ENCODE results near the gene KIRREL3. TPM values are rescaled to one million over a fixed set of nuclear protein-coding genes. Genes with fewer than 3 reads are reported as not detected.
A peak's percentile ranks its signal among the peaks of the same experiment; 100 is the strongest.

KIRREL3 gene
- polyA plus RNA-seq, 1 of the 3 experiments (the other 2 are of a cell fraction): 3.7 TPM

DNA sequence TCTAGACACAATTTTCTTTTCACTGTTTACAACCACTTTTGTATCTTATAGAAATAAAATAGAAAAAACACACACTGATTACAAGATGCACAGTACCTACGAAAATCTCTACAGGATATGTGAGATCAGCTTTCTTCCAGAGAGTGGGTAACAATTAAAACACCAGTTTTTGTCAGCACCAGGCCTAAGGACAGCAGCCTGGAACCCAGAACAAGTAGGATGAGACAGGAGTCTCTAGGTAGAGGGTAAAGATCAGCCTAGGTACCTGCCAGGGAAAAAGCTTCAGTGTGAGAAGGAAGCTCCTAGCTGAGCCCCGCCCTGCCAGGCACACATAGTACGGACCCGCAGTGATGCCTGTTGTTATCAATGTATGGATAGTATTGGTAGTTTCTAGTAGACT lies 61.9 kb downstream of the KIRREL3 start:
- Histone ChIP-seq H3K27ac (ENCODE audit: low read depth in 2 of 2, low read length in 1 of 2) (no peak overlapping the region), H3K36me3 (replicated peaks in 1 of 2; ENCODE audit: control insufficient read depth in 1 of 2, insufficient read depth in 2 of 2, low read length in 1 of 2) (peaks cover 0 to 2% of the 10 kb centered on the region in 2 experiments), H3K4me3 (ENCODE audit: low read depth in 2 of 2, low read length in 1 of 2) (no peak overlapping the region), H3K4me2 (no peak overlapping the region), H3K27me3 (ENCODE audit: insufficient read depth) (no peaks in the 10 kb centered on the region), H3K4me1 (ENCODE audit: control insufficient read depth in 1 of 2, insufficient read depth in 2 of 2, low read depth in 1 of 2, low read length in 1 of 2) (no peaks in the 10 kb centered on the region), H3K9me3 (0 out of 2 replicates have a peak, but pooled peaks cover 5% of the 10 kb centered on the region), H3K79me2 (ENCODE audit: insufficient read depth) (peaks cover 18% of the 10 kb centered on the region), H3K9ac (no peak overlapping the region), H2AFZ (ENCODE audit: low read depth) (no peak overlapping the region), H3K9me2 (no peaks in the 10 kb centered on the region), H3F3A (replicated peaks; ENCODE audit: insufficient read depth) (no peaks in the 10 kb centered on the region), H4K20me1 (ENCODE audit: insufficient read depth) (no peaks in the 10 kb centered on the region)
- ChIA-PET POLR2A (no interaction called here), CTCF (interaction anchor here (1.0 kb wide), 1 partner anchor 8 kb away, joined by 4 read pairs; no protein-coding TSS in a partner anchor)
- TF ChIP-seq GATA2 (CRISPR knock-in tag; IDR thresholded peaks at IDR 0.05) (no peak), REST (IDR thresholded peaks at IDR 0.05; ENCODE audit: low read depth, low read length) (peak; percentile 88)
- no peak for DNase-seq
- 69% methylated on average over 3 of the region's 4 CpGs for WGBS (ENCODE audit: low lambda C conversion rate)

GRCh38 chr11:126930091-126930841 lies 70.3 kb downstream of the KIRREL3 start:
- POLR2A ChIA-PET: no interaction called here
- CTCF ChIA-PET: interaction anchor here (0.7 to 1.5 kb wide), 2 partner anchors 117 to 214 kb away, joined by 3 to 5 read pairs; no protein-coding TSS in a partner anchor
- Histone ChIP-seq H3K9me2 (no peaks in the 10 kb centered on the region), H3K36me3 (replicated peaks in 1 of 2; ENCODE audit: control insufficient read depth in 1 of 2, insufficient read depth in 2 of 2, low read length in 1 of 2) (peaks cover 0 to 5% of the 10 kb centered on the region in 2 experiments), H3F3A (replicated peaks; ENCODE audit: insufficient read depth) (no peaks in the 10 kb centered on the region), H3K79me2 (ENCODE audit: insufficient read depth) (peaks cover 45% of the 10 kb centered on the region), H3K4me3 (ENCODE audit: low read depth in 2 of 2, low read length in 1 of 2) (no peak overlapping the region), H3K4me1 (ENCODE audit: control insufficient read depth in 1 of 2, insufficient read depth in 2 of 2, low read depth in 1 of 2, low read length in 1 of 2) (peaks cover 4 to 11% of the 10 kb centered on the region in 2 experiments; a peak in 2 of 4 replicates), H2AFZ (ENCODE audit: low read depth) (no peak overlapping the region), H3K9me3 (0 out of 2 replicates have a peak, but pooled peaks cover under 1% of the 10 kb centered on the region), H3K27ac (ENCODE audit: low read depth in 2 of 2, low read length in 1 of 2) (peak overlapping the region in 1 of 2 experiments; percentile 68; a peak in 2 of 4 replicates), H4K20me1 (ENCODE audit: insufficient read depth) (no peaks in the 10 kb centered on the region), H3K27me3 (ENCODE audit: insufficient read depth) (no peaks in the 10 kb centered on the region), H3K9ac (no peak overlapping the region), H3K4me2 (no peak overlapping the region)
- TF ChIP-seq FOSL2 (IDR thresholded peaks at IDR 0.05; ENCODE audit: borderline replicate concordance, low read depth): no peak
- TF ChIP-seq, protein P1, sequence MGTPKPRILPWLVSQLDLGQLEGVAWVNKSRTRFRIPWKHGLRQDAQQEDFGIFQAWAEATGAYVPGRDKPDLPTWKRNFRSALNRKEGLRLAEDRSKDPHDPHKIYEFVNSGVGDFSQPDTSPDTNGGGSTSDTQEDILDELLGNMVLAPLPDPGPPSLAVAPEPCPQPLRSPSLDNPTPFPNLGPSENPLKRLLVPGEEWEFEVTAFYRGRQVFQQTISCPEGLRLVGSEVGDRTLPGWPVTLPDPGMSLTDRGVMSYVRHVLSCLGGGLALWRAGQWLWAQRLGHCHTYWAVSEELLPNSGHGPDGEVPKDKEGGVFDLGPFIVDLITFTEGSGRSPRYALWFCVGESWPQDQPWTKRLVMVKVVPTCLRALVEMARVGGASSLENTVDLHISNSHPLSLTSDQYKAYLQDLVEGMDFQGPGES (IDR thresholded peaks at IDR 0.05; ENCODE audit: low read depth, low read length): no peak
- no peak for TF ChIP-seq RFX5 (IDR thresholded peaks at IDR 0.05; ENCODE audit: low read length)
- 81% methylated on average over 4 of the region's 4 CpGs for WGBS (ENCODE audit: low lambda C conversion rate)
- DNase-seq: no peak

Measured in SK-N-SH (cell line).